ENCODE measurements around the gene PRCD. TPM values are rescaled to one million over a fixed set of nuclear protein-coding genes. Genes with fewer than 3 reads are reported as not detected.

Gene PRCD
- total and polyA plus RNA-seq, 2 donors (not counting 1 experiment from before 2014, with no cell fraction given): 18.0 to 30.6 TPM

DNA sequence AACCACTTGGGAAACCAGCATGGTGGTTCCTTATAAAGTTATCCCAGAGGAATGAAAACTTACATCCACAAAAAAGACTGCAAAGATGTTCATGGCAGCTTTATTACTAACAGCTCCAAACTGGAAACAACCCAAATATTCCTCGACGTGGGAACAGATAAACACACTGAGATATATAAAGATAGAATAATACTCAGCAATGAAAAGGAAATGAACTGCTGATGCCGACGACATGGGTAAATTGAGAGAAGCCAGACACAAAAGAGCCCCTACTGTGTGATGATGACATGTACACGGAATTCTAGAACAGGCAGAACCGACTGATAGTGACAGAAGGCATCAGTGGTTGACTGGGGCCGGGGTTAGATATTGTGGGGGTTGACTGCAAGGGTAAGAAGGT is 9.7 kb downstream of the PRCD start:
- H3K9me3 ChIP-seq (ENCODE audit: control extremely low read depth in 1 of 3, control insufficient read depth in 2 of 3, insufficient read depth in 1 of 3, low read length in 2 of 3): no peaks in the 10 kb centered on the region
- H3K27ac ChIP-seq (ENCODE audit: low read length in 2 of 2): no peak overlapping the region
- peaks cover 4 to 8% of the 10 kb centered on the region in 2 donors for H3K4me1 ChIP-seq (ENCODE audit: control insufficient read depth in 2 of 2, insufficient read depth in 2 of 2, low read length in 2 of 2)
- peaks cover 1% of the 10 kb centered on the region for H3K79me2 ChIP-seq (ENCODE audit: control insufficient read depth, insufficient read depth, low read length)
- intact Hi-C loops (cut with micrococcal nuclease): loop anchor here (5.0 kb wide), 2 partner anchors 42 to 82 kb away; partner anchors contain the start of gene AANAT
- no peaks in the 10 kb centered on the region for H4K20me1 ChIP-seq (ENCODE audit: control insufficient read depth, insufficient read depth, low read length, poor library complexity, severe bottlenecking)
- no peak for ATAC-seq (ENCODE audit: low read depth)
- H3K4me3 ChIP-seq (ENCODE audit: control extremely low read depth in 1 of 5, extremely low read depth in 1 of 5, insufficient read depth in 1 of 5, low read depth in 2 of 5, low read length in 4 of 5): no peak overlapping the region
- Mint-ChIP-seq H3K4me3 (no peak overlapping the region), H3K4me1 (peaks cover 16% of the 10 kb centered on the region), H3K27me3 (peaks cover 5% of the 10 kb centered on the region), H3K9me3 (ENCODE audit: insufficient read depth) (no peaks in the 10 kb centered on the region), H3K27ac (no peak overlapping the region)
- H3K4me2 ChIP-seq (replicated peaks; ENCODE audit: low read depth, low read length, poor library complexity, severe bottlenecking): no peak overlapping the region
- no peak for DNase-seq
- peaks cover 0 to 3% (median 1%) of the 10 kb centered on the region in 4 experiments for H3K27me3 ChIP-seq (replicated peaks in 1 of 4; ENCODE audit: control extremely low read depth in 1 of 4, control insufficient read depth in 3 of 4, insufficient read depth in 4 of 4, low read length in 3 of 4)
- H3K9ac ChIP-seq (ENCODE audit: low read length): no peak overlapping the region
- no peak overlapping the region for H2AFZ ChIP-seq (ENCODE audit: insufficient read depth, low read depth, low read length, poor library complexity, severe bottlenecking)
- TF ChIP-seq, protein P1, sequence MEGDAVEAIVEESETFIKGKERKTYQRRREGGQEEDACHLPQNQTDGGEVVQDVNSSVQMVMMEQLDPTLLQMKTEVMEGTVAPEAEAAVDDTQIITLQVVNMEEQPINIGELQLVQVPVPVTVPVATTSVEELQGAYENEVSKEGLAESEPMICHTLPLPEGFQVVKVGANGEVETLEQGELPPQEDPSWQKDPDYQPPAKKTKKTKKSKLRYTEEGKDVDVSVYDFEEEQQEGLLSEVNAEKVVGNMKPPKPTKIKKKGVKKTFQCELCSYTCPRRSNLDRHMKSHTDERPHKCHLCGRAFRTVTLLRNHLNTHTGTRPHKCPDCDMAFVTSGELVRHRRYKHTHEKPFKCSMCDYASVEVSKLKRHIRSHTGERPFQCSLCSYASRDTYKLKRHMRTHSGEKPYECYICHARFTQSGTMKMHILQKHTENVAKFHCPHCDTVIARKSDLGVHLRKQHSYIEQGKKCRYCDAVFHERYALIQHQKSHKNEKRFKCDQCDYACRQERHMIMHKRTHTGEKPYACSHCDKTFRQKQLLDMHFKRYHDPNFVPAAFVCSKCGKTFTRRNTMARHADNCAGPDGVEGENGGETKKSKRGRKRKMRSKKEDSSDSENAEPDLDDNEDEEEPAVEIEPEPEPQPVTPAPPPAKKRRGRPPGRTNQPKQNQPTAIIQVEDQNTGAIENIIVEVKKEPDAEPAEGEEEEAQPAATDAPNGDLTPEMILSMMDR (IDR thresholded peaks at IDR 0.05): no peak
- no peak for TF ChIP-seq EZH2 (IDR thresholded peaks at IDR 0.05; ENCODE audit: borderline replicate concordance, insufficient read depth, low read depth, low read length, poor library complexity, severe bottlenecking)
- 96% methylated on average over 4 of the region's 7 CpGs for WGBS (ENCODE audit: insufficient coverage)
- peaks cover 0 to 3% of the 10 kb centered on the region in 2 experiments for H3K36me3 ChIP-seq (replicated peaks in 1 of 2; ENCODE audit: control extremely low read depth in 1 of 2, control insufficient read depth in 1 of 2, extremely low read depth in 1 of 2, insufficient read depth in 2 of 2, low read length in 1 of 2)
- ChIA-PET POLR2A (no interaction called here), CTCF (interaction anchor here (0.7 to 2.4 kb wide), 7 partner anchors 9 to 141 kb away, joined by 3 to 23 read pairs (median 5); no protein-coding TSS in a partner anchor)

GRCh38 chr17:76550712-76551615 is 11.1 kb downstream of the PRCD start:
- H3K27me3 Mint-ChIP-seq: no peaks in the 10 kb centered on the region
- Histone ChIP-seq H2AFZ (ENCODE audit: insufficient read depth, low read depth, low read length, poor library complexity, severe bottlenecking) (no peak overlapping the region), H3K4me3 (ENCODE audit: control extremely low read depth in 1 of 5, extremely low read depth in 1 of 5, insufficient read depth in 1 of 5, low read depth in 2 of 5, low read length in 4 of 5) (peak overlapping the region in 1 of 5 experiments; percentile 11), H3K79me2 (ENCODE audit: control insufficient read depth, insufficient read depth, low read length) (peaks cover 4% of the 10 kb centered on the region), H3K27me3 (replicated peaks in 1 of 4; ENCODE audit: control extremely low read depth in 1 of 4, control insufficient read depth in 3 of 4, insufficient read depth in 4 of 4, low read length in 3 of 4) (no peaks in the 10 kb centered on the region), H3K9me3 (ENCODE audit: control extremely low read depth in 1 of 3, control insufficient read depth in 2 of 3, insufficient read depth in 1 of 3, low read length in 2 of 3) (no peaks in the 10 kb centered on the region), H3K27ac (ENCODE audit: low read length in 2 of 2) (no peak overlapping the region), H3K4me1 (ENCODE audit: control insufficient read depth in 2 of 2, insufficient read depth in 2 of 2, low read length in 2 of 2) (peaks cover 4 to 8% of the 10 kb centered on the region in 2 donors), H3K4me2 (replicated peaks; ENCODE audit: low read depth, low read length, poor library complexity, severe bottlenecking) (no peak overlapping the region), H4K20me1 (ENCODE audit: control insufficient read depth, insufficient read depth, low read length, poor library complexity, severe bottlenecking) (no peaks in the 10 kb centered on the region), H3K36me3 (replicated peaks in 1 of 2; ENCODE audit: control extremely low read depth in 1 of 2, control insufficient read depth in 1 of 2, extremely low read depth in 1 of 2, insufficient read depth in 2 of 2, low read length in 1 of 2) (no peaks in the 10 kb centered on the region), H3K9ac (ENCODE audit: low read length) (no peak overlapping the region)
- ATAC-seq (ENCODE audit: low read depth) (no peak), DNase-seq (no peak)
- intact Hi-C loops (cut with micrococcal nuclease): no loop called here
- peaks cover 21% of the 10 kb centered on the region for H3K4me1 Mint-ChIP-seq
- WGBS (ENCODE audit: insufficient coverage): 80% methylated on average over 3 of the region's 15 CpGs
- TF ChIP-seq, protein P1 (IDR thresholded peaks at IDR 0.05): no peak
- no peak for TF ChIP-seq EZH2 (IDR thresholded peaks at IDR 0.05; ENCODE audit: borderline replicate concordance, insufficient read depth, low read depth, low read length, poor library complexity, severe bottlenecking)
- ChIA-PET POLR2A (no interaction called here), CTCF (interaction anchor here (0.9 to 1.8 kb wide), 8 partner anchors 17 to 249 kb away, joined by 3 to 13 read pairs (median 4); no protein-coding TSS in a partner anchor)
- no peaks in the 10 kb centered on the region for H3K9me3 Mint-ChIP-seq (ENCODE audit: insufficient read depth)
- H3K4me3 Mint-ChIP-seq: peak overlapping the region; percentile 8
- H3K27ac Mint-ChIP-seq: no peak overlapping the region
